Measurements from ENCODE around the gene NAIF1. TPM values are rescaled to one million over a fixed set of nuclear protein-coding genes. Genes with fewer than 3 reads are reported as not detected.

The NAIF1 gene
- total RNA-seq, 2 donors from 2014 or later, result 5.8 to 8.2 TPM

- H3K36me3 ChIP-seq, result peaks cover 8% of the 10 kb centered on the region
- DNase-seq (ENCODE audit: low spot score), result no peak
- no peaks in the 10 kb centered on the region for H3K27me3 ChIP-seq
- H3K27ac ChIP-seq, result no peak overlapping the region
- H3K4me3 ChIP-seq, result no peak overlapping the region
- no peaks in the 10 kb centered on the region for H3K9me3 ChIP-seq
- H3K4me1 ChIP-seq, result peaks cover 0 to 24% of the 10 kb centered on the region in 2 donors
- no peak for TF ChIP-seq CTCF (IDR thresholded peaks at IDR 0.05)
Measured at GRCh38 chr9:128062279-128062678, 4.8 kb downstream of the NAIF1 start.

- peaks cover 0 to 20% of the 10 kb centered on the region in 2 donors for H3K4me1 ChIP-seq
- peak overlapping the region in 1 of 2 donors; percentile 16 for H3K27ac ChIP-seq
- H3K9me3 ChIP-seq, result no peaks in the 10 kb centered on the region
- peaks cover 8% of the 10 kb centered on the region for H3K36me3 ChIP-seq
- no peak for TF ChIP-seq CTCF (IDR thresholded peaks at IDR 0.05)
- no peaks in the 10 kb centered on the region for H3K27me3 ChIP-seq
- DNase-seq (ENCODE audit: low spot score), result no peak
- H3K4me3 ChIP-seq, result no peak overlapping the region
Measured at GRCh38 chr9:128061275-128061960, 5.7 kb downstream of the NAIF1 start.

GRCh38 chr9:128059365-128059983 lies 7.6 kb downstream of the NAIF1 start:
- DNase-seq (ENCODE audit: low spot score), result no peak
- H3K27ac ChIP-seq, result no peak overlapping the region
- no peak for TF ChIP-seq CTCF (IDR thresholded peaks at IDR 0.05)
- no peak overlapping the region for H3K4me3 ChIP-seq
- H3K9me3 ChIP-seq, result no peaks in the 10 kb centered on the region
- no peaks in the 10 kb centered on the region for H3K27me3 ChIP-seq
- H3K36me3 ChIP-seq, result peaks cover 8% of the 10 kb centered on the region
- peaks cover 0 to 22% of the 10 kb centered on the region in 2 donors for H3K4me1 ChIP-seq

GRCh38 chr9:128057724-128058409 lies 9.3 kb downstream of the NAIF1 start:
- peaks cover 0 to 21% of the 10 kb centered on the region in 2 donors for H3K4me1 ChIP-seq
- no peak for TF ChIP-seq CTCF (IDR thresholded peaks at IDR 0.05)
- H3K4me3 ChIP-seq, result no peak overlapping the region
- H3K36me3 ChIP-seq, result peaks cover 2% of the 10 kb centered on the region
- no peak overlapping the region for H3K27ac ChIP-seq
- H3K9me3 ChIP-seq, result no peaks in the 10 kb centered on the region
- no peak for DNase-seq (ENCODE audit: low spot score)
- no peaks in the 10 kb centered on the region for H3K27me3 ChIP-seq

GRCh38 chr9:128056887-128057723 lies 10.0 kb downstream of the NAIF1 start:
- Histone ChIP-seq H3K4me3 (no peak overlapping the region), H3K36me3 (no peaks in the 10 kb centered on the region), H3K4me1 (peaks cover 0 to 21% of the 10 kb centered on the region in 2 donors), H3K9me3 (no peaks in the 10 kb centered on the region), H3K27ac (no peak overlapping the region), H3K27me3 (no peaks in the 10 kb centered on the region)
- no peak for TF ChIP-seq CTCF (IDR thresholded peaks at IDR 0.05)
- no peak for DNase-seq (ENCODE audit: low spot score)
